A549 treated with DMSO at 1 μM for 4 hours (cell line): Measurements from ENCODE around the gene SMAD4. TPM values are rescaled to one million over a fixed set of nuclear protein-coding genes. Genes with fewer than 3 reads are reported as not detected.

Experiments
- total RNA-seq: library from RNA; stranded (reverse); fragments of 200-300 nt; extraction: Qiagen RNA extraction; gene quantifications from 5 replicates; pipeline ENCODE4 v1.2.3, GENCODE V29; 2022; ENCODE audit warnings: low read depth

SMAD4 gene
- total RNA-seq, result 47.0 to 70.3 TPM (median 59.2 TPM) in 5 replicates

GRCh38 chr18:51029694-51030536, at the start of gene SMAD4:
Gene SMAD4, plus strand, starts transcription at chr18:51030213. Its CDS starts 16,834 bp downstream, at chr18:51047047.

Other genes starting within 250 kb of the SMAD4 start
- 0.09 to 0.36 TPM (median 0.25 TPM) in 5 replicates for gene MRO, start 210.2 kb upstream of the SMAD4 start, total RNA-seq
- 34.7 to 45.4 TPM (median 40.1 TPM) in 5 replicates for gene ME2, start 151.1 kb upstream of the SMAD4 start, total RNA-seq
- gene ELAC1, start 62.2 kb upstream of the SMAD4 start, total RNA-seq, result 4.4 to 5.2 TPM (median 4.5 TPM) in 5 replicates
- 18.8 to 26.0 TPM (median 24.7 TPM) in 5 replicates for gene MEX3C, start 167.5 kb downstream of the SMAD4 start, total RNA-seq